Measurements from ENCODE around the gene TMCC2.

The TMCC2 gene

GRCh38 chr1:205211169-205211838 lies 16.4 kb upstream of the TMCC2 start, which contains the start of gene DSTYK (continued):
- TF ChIP-seq PPARA (CRISPR knock-in tag; IDR thresholded peaks at IDR 0.05; ENCODE audit: borderline replicate concordance): no peak

GRCh38 chr1:205211839-205212536 lies 15.8 kb upstream of the TMCC2 start:
- no peak for ATAC-seq
- TF ChIP-seq ZNF8 (CRISPR knock-in tag; IDR thresholded peaks at IDR 0.05) (no peak), ZNF565 (CRISPR knock-in tag; conservative IDR thresholded peaks at IDR 0.05; ENCODE audit: low read depth) (no peak), CREB5 (CRISPR knock-in tag; IDR thresholded peaks at IDR 0.05; ENCODE audit: low read depth) (no peak), ISL1 (CRISPR knock-in tag; IDR thresholded peaks at IDR 0.05) (no peak), ZNF70 (CRISPR knock-in tag; IDR thresholded peaks at IDR 0.05) (no peak), GLIS3 (CRISPR knock-in tag; IDR thresholded peaks at IDR 0.05) (no peak), BACH2 (CRISPR knock-in tag; IDR thresholded peaks at IDR 0.05; ENCODE audit: borderline replicate concordance) (no peak), TOX (CRISPR knock-in tag; IDR thresholded peaks at IDR 0.05; ENCODE audit: borderline replicate concordance) (no peak), CSDC2 (CRISPR knock-in tag; IDR thresholded peaks at IDR 0.05) (no peak), ZFP30 (CRISPR knock-in tag; IDR thresholded peaks at IDR 0.05) (no peak), ZFP3 (CRISPR knock-in tag; IDR thresholded peaks at IDR 0.05) (no peak), PATZ1 (CRISPR knock-in tag; IDR thresholded peaks at IDR 0.05; ENCODE audit: borderline replicate concordance) (no peak), RARB (CRISPR knock-in tag; IDR thresholded peaks at IDR 0.05) (no peak), TCF4 (CRISPR knock-in tag; IDR thresholded peaks at IDR 0.05; ENCODE audit: borderline replicate concordance) (no peak), ZC3H10 (CRISPR knock-in tag; IDR thresholded peaks at IDR 0.05) (no peak), POU6F1 (CRISPR knock-in tag; IDR thresholded peaks at IDR 0.05; ENCODE audit: borderline replicate concordance, low read depth) (no peak), ARNTL (CRISPR knock-in tag; IDR thresholded peaks at IDR 0.05; ENCODE audit: borderline replicate concordance, low read depth) (no peak), TSHZ2 (CRISPR knock-in tag; IDR thresholded peaks at IDR 0.05) (no peak), ESRRG (CRISPR knock-in tag; IDR thresholded peaks at IDR 0.05) (no peak), CSRNP3 (CRISPR knock-in tag; IDR thresholded peaks at IDR 0.05) (no peak)

- no peak for ATAC-seq
- no peak for TF ChIP-seq BACH2 (CRISPR knock-in tag; IDR thresholded peaks at IDR 0.05; ENCODE audit: borderline replicate concordance)
Observed at GRCh38 chr1:205214756-205215155, 13.0 kb upstream of the TMCC2 start.
